Mesenchymal stem cell (in vitro differentiated cells and primary cell): ENCODE data around the gene XRCC3.

ENCODE experiments used
- DNase-seq: peaks from one replicate; pipeline ENCODE4 v3.0.0-alpha.2; 2013
- H2AFZ ChIP-seq: one replicate; pipeline ENCODE4 v1.6.1; 2013; ENCODE audit warnings: low read depth, mild to moderate bottlenecking, control low read depth, inconsistent platforms, low read length, moderate library complexity
- H2AK5ac ChIP-seq: 2 replicates; pipeline ENCODE4 v1.6.1; 2013; ENCODE audit warnings: low read length, moderate library complexity, mild to moderate bottlenecking, inconsistent platforms; ENCODE audit not compliant: severe bottlenecking
- H2BK120ac ChIP-seq: one replicate; pipeline ENCODE4 v1.6.1; 2013; ENCODE audit warnings: low read depth, mild to moderate bottlenecking, inconsistent platforms, low read length, moderate library complexity
- H2BK12ac ChIP-seq, 2 experiments: one replicate each; pipeline ENCODE4 v1.6.1; 2013; ENCODE audit warnings: inconsistent platforms in 2 of 2, low read length in 2 of 2, mild to moderate bottlenecking in 2 of 2, moderate library complexity in 2 of 2, control low read depth in 1 of 2
- H2BK15ac ChIP-seq: one replicate; pipeline ENCODE4 v1.6.1; 2013; ENCODE audit warnings: mild to moderate bottlenecking, low read depth, inconsistent platforms; ENCODE audit not compliant: poor library complexity, severe bottlenecking
- H2BK5ac ChIP-seq: 2 replicates; pipeline ENCODE4 v1.6.1; 2013; ENCODE audit warnings: low read depth, mild to moderate bottlenecking, low read length, control low read depth, inconsistent platforms; ENCODE audit not compliant: poor library complexity, severe bottlenecking
- H3K14ac ChIP-seq, 2 experiments: one replicate each; pipeline ENCODE4 v1.6.1; 2013; ENCODE audit warnings: inconsistent platforms in 2 of 2, low read length in 2 of 2, control low read depth in 1 of 2, mild to moderate bottlenecking in 1 of 2, moderate library complexity in 1 of 2
- H3K18ac ChIP-seq, 2 experiments: one replicate each; pipeline ENCODE4 v1.6.1; 2013; ENCODE audit warnings: inconsistent platforms in 2 of 2, low read length in 2 of 2, control low read depth in 1 of 2, low read depth in 1 of 2, mild to moderate bottlenecking in 1 of 2
- H3K23ac ChIP-seq, 2 experiments: one replicate each; pipeline ENCODE4 v1.6.1; 2013; ENCODE audit warnings: inconsistent platforms in 2 of 2, low read length in 2 of 2, mild to moderate bottlenecking in 2 of 2, moderate library complexity in 2 of 2, control low read depth in 1 of 2
- H3K27ac ChIP-seq: 2 replicates; pipeline ENCODE4 v1.5.1; 2013; ENCODE audit warnings: mild to moderate bottlenecking, moderate library complexity, low read length, control low read depth, inconsistent platforms; ENCODE audit not compliant: poor library complexity, severe bottlenecking
- H3K27me3 ChIP-seq, 2 experiments: 2 replicates each; pipeline versions ENCODE4 v1.6.1 to v1.7.0; 2013; ENCODE audit warnings: low read length in 2 of 2, mild to moderate bottlenecking in 2 of 2, moderate library complexity in 2 of 2, control low read depth in 1 of 2, inconsistent platforms in 1 of 2; ENCODE audit not compliant: control insufficient read depth in 1 of 2, insufficient read depth in 1 of 2
- H3K36me3 ChIP-seq, 2 experiments: 2 replicates each; pipeline versions ENCODE4 v1.6.1 to v1.7.0; 2013; ENCODE audit warnings: low read length in 2 of 2, control low read depth in 1 of 2, inconsistent platforms in 1 of 2, low read depth in 1 of 2, mild to moderate bottlenecking in 1 of 2; ENCODE audit not compliant: insufficient read depth in 2 of 2, control insufficient read depth in 1 of 2
- H3K4ac ChIP-seq, 2 experiments: one replicate each; pipeline ENCODE4 v1.6.1; 2013; ENCODE audit warnings: inconsistent platforms in 2 of 2, low read length in 2 of 2, mild to moderate bottlenecking in 2 of 2, moderate library complexity in 2 of 2, control low read depth in 1 of 2, low read depth in 1 of 2
- H3K4me1 ChIP-seq: 2 replicates; pipeline ENCODE4 v1.6.1; 2013; ENCODE audit warnings: low read depth, low read length, control low read depth; ENCODE audit not compliant: control insufficient read depth, insufficient read depth
- H3K4me2 ChIP-seq: 2 replicates; pipeline ENCODE4 v1.6.1; 2013; ENCODE audit warnings: low read length, mild to moderate bottlenecking, inconsistent platforms; ENCODE audit not compliant: poor library complexity, severe bottlenecking
- H3K4me3 ChIP-seq, 2 experiments: 2 replicates each; pipeline versions ENCODE4 v1.5.1 to v1.7.0; 2013; ENCODE audit warnings: low read length in 2 of 2, mild to moderate bottlenecking in 2 of 2, control low read depth in 1 of 2, low read depth in 1 of 2; ENCODE audit not compliant: insufficient read depth in 1 of 2
- H3K79me1 ChIP-seq: replicated peaks from 2 replicates; pipeline ENCODE4 v1.6.1; 2013; ENCODE audit warnings: mild to moderate bottlenecking, control low read depth, low read length, inconsistent platforms; ENCODE audit not compliant: poor library complexity, severe bottlenecking
- H3K9ac ChIP-seq: 2 replicates; pipeline ENCODE4 v1.7.0; 2013; ENCODE audit warnings: mild to moderate bottlenecking, low read length, moderate library complexity
- H3K9me3 ChIP-seq: 2 replicates; pipeline ENCODE4 v1.7.0; 2013; ENCODE audit warnings: mild to moderate bottlenecking, low read length; ENCODE audit not compliant: control insufficient read depth
- H4K8ac ChIP-seq: one replicate; pipeline ENCODE4 v1.6.1; 2013; ENCODE audit warnings: inconsistent platforms, mild to moderate bottlenecking, low read length, moderate library complexity
- H4K91ac ChIP-seq: one replicate; pipeline ENCODE4 v1.6.1; 2013; ENCODE audit warnings: mild to moderate bottlenecking, low read length, inconsistent platforms
- WGBS: methylation state at CpG from one replicate; pipeline ENCODE4 v1.1.7; 2013; ENCODE audit warnings: mixed read lengths; 5-methylcytosine and 5-hydroxymethylcytosine counted together

Gene XRCC3

DNA sequence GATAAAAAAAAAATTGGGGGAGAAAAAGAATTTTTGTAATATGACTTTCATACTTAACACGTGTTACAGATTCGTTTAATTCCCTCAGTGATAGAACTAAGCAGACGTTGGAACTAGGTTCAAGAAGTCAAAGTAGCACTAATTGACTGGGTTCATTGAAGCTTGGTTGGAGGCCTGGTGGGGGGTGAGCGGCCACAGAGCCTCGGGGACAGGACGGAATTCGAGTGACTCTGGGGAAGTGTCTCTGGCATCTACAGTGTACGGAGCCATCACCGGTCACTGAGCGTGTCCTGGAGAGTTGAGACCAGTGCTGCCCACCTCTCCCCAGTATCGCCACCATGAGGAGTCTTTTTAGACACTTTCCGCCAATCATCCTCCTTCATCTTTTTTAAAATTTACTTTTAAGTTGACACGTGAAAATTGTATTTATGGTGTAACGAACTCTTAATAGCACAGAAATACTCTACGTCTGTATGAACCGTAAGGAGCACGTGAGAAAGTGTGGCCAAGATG is 1.7 kb upstream of the XRCC3 start:
- H3K27ac ChIP-seq = no peak overlapping the region
- H2AFZ ChIP-seq = no peak overlapping the region
- 81% methylated on average over 15 of the region's 17 CpGs for WGBS
- H3K4ac ChIP-seq = no peak overlapping the region
- no peaks in the 10 kb centered on the region for H3K9me3 ChIP-seq
- no peak overlapping the region for H2AK5ac ChIP-seq
- peak overlapping the region in 1 of 2 experiments; percentile 90 for H3K4me3 ChIP-seq
- no peak overlapping the region for H2BK12ac ChIP-seq
- peaks cover 39% of the 10 kb centered on the region for H3K79me1 ChIP-seq
- H3K4me2 ChIP-seq = peak overlapping the region; percentile 90
- no peak overlapping the region for H2BK120ac ChIP-seq
- no peak overlapping the region for H3K14ac ChIP-seq
- H3K27me3 ChIP-seq = no peaks in the 10 kb centered on the region
- H2BK5ac ChIP-seq = no peak overlapping the region
- H3K36me3 ChIP-seq = peaks cover 8 to 26% of the 10 kb centered on the region in 2 experiments
- no peak overlapping the region for H4K8ac ChIP-seq
- no peak overlapping the region for H4K91ac ChIP-seq
- H3K18ac ChIP-seq = no peak overlapping the region
- no peak overlapping the region for H2BK15ac ChIP-seq
- H3K9ac ChIP-seq = peak overlapping the region; percentile 84
- no peak overlapping the region for H3K23ac ChIP-seq
- peaks cover 43% of the 10 kb centered on the region for H3K4me1 ChIP-seq
- no peak for DNase-seq

DNA sequence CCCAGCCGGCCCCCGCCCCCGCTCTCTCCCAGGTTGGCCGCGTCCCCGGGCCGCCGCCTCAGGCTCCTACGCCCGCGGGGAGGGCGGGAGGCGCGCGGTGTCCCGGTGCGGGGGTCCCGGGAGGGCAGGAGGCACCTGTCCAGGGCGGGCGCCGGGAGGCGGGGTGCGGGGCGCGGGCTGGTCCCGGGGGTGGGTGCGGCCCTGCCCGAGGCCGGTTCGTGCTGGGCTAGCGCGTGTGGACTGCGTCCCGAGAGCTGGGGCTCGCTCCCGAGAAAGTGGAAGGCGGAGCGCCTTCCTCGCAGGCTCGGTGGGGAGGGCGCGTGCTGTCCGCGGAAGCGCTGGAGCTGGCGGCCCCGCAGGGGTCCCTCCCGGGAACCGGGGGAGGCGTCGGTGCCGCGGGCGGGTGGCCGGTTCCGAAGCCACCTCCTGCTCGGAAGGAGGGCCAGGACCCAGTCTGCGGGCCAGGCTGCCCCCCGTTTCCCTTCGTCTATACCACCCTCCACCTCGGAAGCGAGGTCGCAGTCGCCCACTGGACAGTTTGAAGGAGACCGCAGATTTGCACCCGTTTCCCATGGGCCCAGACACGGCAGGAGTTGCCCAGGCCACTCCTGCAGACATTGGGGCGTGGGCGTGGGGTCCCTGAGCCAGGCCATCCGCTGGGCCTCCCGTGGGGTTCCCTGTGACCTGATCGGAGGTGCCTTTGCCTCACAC is 995 bp upstream of the XRCC3 start:
- Histone ChIP-seq H2AK5ac (peak overlapping the region; percentile 1), H2BK12ac (no peak overlapping the region), H3K4me3 (peak overlapping the region; percentile 90 to 92), H2BK15ac (peak overlapping the region; percentile 38), H4K8ac (peak overlapping the region; percentile 4), H3K4me1 (peaks cover 36% of the 10 kb centered on the region), H3K36me3 (peaks cover 8 to 27% of the 10 kb centered on the region in 2 experiments), H3K9ac (peak overlapping the region; percentile 84), H3K18ac (peak overlapping the region; percentile 68 to 73), H3K79me1 (peaks cover 40% of the 10 kb centered on the region), H3K9me3 (no peaks in the 10 kb centered on the region), H2BK120ac (no peak overlapping the region), H2AFZ (peak overlapping the region; percentile 10), H3K14ac (peak overlapping the region in 1 of 2 experiments; percentile 35), H2BK5ac (no peak overlapping the region), H4K91ac (peak overlapping the region; percentile 46), H3K4ac (peak overlapping the region; percentile 5 to 20), H3K4me2 (peak overlapping the region; percentile 90), H3K27ac (no peak overlapping the region), H3K23ac (peak overlapping the region in 1 of 2 experiments; percentile 51), H3K27me3 (no peaks in the 10 kb centered on the region)
- 6% methylated on average over 60 of the region's 72 CpGs for WGBS
- peak; percentile 33 for DNase-seq

DNA sequence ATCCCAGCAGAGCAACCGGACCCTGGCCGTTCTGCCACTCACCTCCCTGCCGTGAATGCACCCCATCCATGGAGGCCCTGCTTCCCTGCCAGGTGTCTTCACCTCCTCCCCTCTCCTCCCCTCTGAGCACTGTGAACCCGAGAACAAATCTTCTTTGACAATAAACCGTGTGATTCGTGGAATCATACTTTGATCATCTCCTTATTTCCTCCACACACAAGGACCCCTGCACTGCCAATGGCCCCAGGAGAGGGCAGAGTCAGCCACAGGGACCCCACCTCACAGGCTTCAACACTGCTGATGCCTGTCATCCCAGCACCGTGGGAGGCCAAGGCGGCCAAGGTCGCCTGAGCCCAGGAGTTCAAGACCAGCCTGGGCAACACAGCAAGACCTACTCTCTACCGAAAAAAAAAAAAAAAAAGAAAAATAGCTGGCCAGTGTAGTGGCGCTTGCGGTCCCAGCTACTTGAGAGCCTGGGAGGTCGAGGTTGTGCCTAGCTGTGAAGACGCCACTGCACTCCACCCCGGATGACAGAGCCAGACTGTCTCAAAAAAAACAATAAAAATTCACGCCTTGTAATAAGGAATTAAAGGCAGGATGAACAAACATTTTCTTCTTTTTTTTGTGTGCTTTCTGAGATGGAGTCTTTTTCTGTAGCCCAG is 1.1 kb downstream of the XRCC3 start:
- no peak overlapping the region for H2BK5ac ChIP-seq
- H4K8ac ChIP-seq = no peak overlapping the region
- peaks cover 32% of the 10 kb centered on the region for H3K4me1 ChIP-seq
- no peak overlapping the region for H4K91ac ChIP-seq
- H3K36me3 ChIP-seq = peaks cover 16 to 34% of the 10 kb centered on the region in 2 experiments
- H3K4me2 ChIP-seq = no peak overlapping the region
- H3K79me1 ChIP-seq = peaks cover 36% of the 10 kb centered on the region
- no peak for DNase-seq
- H2BK12ac ChIP-seq = no peak overlapping the region
- H3K9ac ChIP-seq = peak overlapping the region; percentile 74
- no peak overlapping the region for H3K18ac ChIP-seq
- H2AFZ ChIP-seq = no peak overlapping the region
- H3K9me3 ChIP-seq = no peaks in the 10 kb centered on the region
- H2BK15ac ChIP-seq = no peak overlapping the region
- no peak overlapping the region for H3K14ac ChIP-seq
- H3K23ac ChIP-seq = no peak overlapping the region
- H2BK120ac ChIP-seq = no peak overlapping the region
- no peak overlapping the region for H3K27ac ChIP-seq
- peak overlapping the region in 1 of 2 experiments; percentile 73 for H3K4me3 ChIP-seq
- H2AK5ac ChIP-seq = no peak overlapping the region
- WGBS = 85% methylated on average over 15 of the region's 16 CpGs
- no peaks in the 10 kb centered on the region for H3K27me3 ChIP-seq
- no peak overlapping the region for H3K4ac ChIP-seq
